Coronary artery (tissue), 2 donors: ENCODE measurements around the gene PRX.

Source experiments
- DNase-seq: peaks from one replicate; pipeline ENCODE4 v3.0.0-alpha.2; 2017; ENCODE audit warnings: low spot score
- H3K27ac ChIP-seq, 2 donors: fragments of 200-600 bp; sonication (generic); one replicate each; pipeline ENCODE4 v1.5.1; 2016 to 2019
- H3K4me3 ChIP-seq: fragments of 200-600 bp; sonication (generic); 2 replicates; pipeline ENCODE4 v1.5.1; 2016; ENCODE audit warnings: mild to moderate bottlenecking, moderate library complexity
- CTCF ChIP-seq: fragments of 200-600 bp; sonication (generic); IDR thresholded peaks from one replicate; pipeline ENCODE4 v1.5.1; 2019; ENCODE audit warnings: antibody characterized with exemption

PRX gene

GRCh38 chr19:40367577-40368434 lies 45.4 kb downstream of the PRX start:
- TF ChIP-seq CTCF = no peak
- Histone ChIP-seq H3K4me3 (no peak overlapping the region), H3K27ac (no peak overlapping the region)
- no peak for DNase-seq

- no peak for DNase-seq
- H3K4me3 ChIP-seq = no peak overlapping the region
- no peak for TF ChIP-seq CTCF
- peak overlapping the region in 1 of 2 donors; percentile 16 for H3K27ac ChIP-seq
These were observed 46.2 kb downstream of the PRX start for GRCh38 chr19:40366697-40367561.

GRCh38 chr19:40365613-40366401 lies 47.4 kb downstream of the PRX start:
- Histone ChIP-seq H3K4me3 (peak overlapping the region; percentile 58), H3K27ac (peak overlapping the region in 1 of 2 donors; percentile 60)
- TF ChIP-seq CTCF = no peak
- DNase-seq = no peak

GRCh38 chr19:40365010-40365409 lies 48.2 kb downstream of the PRX start:
- no peak for DNase-seq
- no peak overlapping the region for H3K27ac ChIP-seq
- no peak for TF ChIP-seq CTCF
- no peak overlapping the region for H3K4me3 ChIP-seq

GRCh38 chr19:40363069-40363468 lies 50.1 kb downstream of the PRX start:
- no peak for DNase-seq
- TF ChIP-seq CTCF = no peak
- H3K27ac ChIP-seq = no peak overlapping the region
- H3K4me3 ChIP-seq = no peak overlapping the region

GRCh38 chr19:40362160-40362559 lies 51.0 kb downstream of the PRX start:
- DNase-seq = no peak
- no peak for TF ChIP-seq CTCF
- Histone ChIP-seq H3K27ac (no peak overlapping the region), H3K4me3 (no peak overlapping the region)
